Activated naive CD8-positive, alpha-beta T cell treated with anti-CD3 and anti-CD28 coated beads for 36 hours (primary cell): ENCODE results near the gene FOXI2. TPM values are rescaled to one million over a fixed set of nuclear protein-coding genes. Genes with fewer than 3 reads are reported as not detected.

ENCODE experiments used
- DNase-seq: peaks from one replicate; pipeline ENCODE4 v3.0.0; 2021
- H3K27ac Mint-ChIP-seq: one replicate; pipeline ENCODE4 v1.8.0; 2022; ENCODE audit warnings: mild to moderate bottlenecking, moderate library complexity, mixed read lengths
- H3K27me3 Mint-ChIP-seq: one replicate; pipeline ENCODE4 v1.8.0; 2022; ENCODE audit warnings: mild to moderate bottlenecking, mixed read lengths
- H3K36me3 Mint-ChIP-seq: one replicate; pipeline ENCODE4 v1.8.0; 2021; ENCODE audit warnings: mild to moderate bottlenecking, mixed read lengths
- H3K4me1 Mint-ChIP-seq: one replicate; pipeline ENCODE4 v1.8.0; 2021; ENCODE audit warnings: mixed read lengths
- H3K4me3 Mint-ChIP-seq: one replicate; pipeline ENCODE4 v1.8.0; 2022; ENCODE audit warnings: mild to moderate bottlenecking, moderate library complexity, mixed read lengths
- H3K9me3 Mint-ChIP-seq: one replicate; pipeline ENCODE4 v1.8.0; 2022; ENCODE audit warnings: mixed read lengths
- total RNA-seq, 2 experiments: library from RNA; stranded (reverse); gene quantifications; one replicate each; pipeline ENCODE4 v1.2.3, GENCODE V29; 2021

FOXI2 gene
- total RNA-seq, 2 experiments from 2014 or later = not detected

- Mint-ChIP-seq H3K36me3 (no peaks in the 10 kb centered on the region), H3K4me3 (no peak overlapping the region), H3K9me3 (no peaks in the 10 kb centered on the region), H3K4me1 (no peaks in the 10 kb centered on the region), H3K27ac (no peak overlapping the region), H3K27me3 (peaks cover 4% of the 10 kb centered on the region)
- DNase-seq = no peak
Measured at GRCh38 chr10:127776816-127777215, 39.8 kb downstream of the FOXI2 start.

- Mint-ChIP-seq H3K36me3 (no peaks in the 10 kb centered on the region), H3K27ac (no peak overlapping the region), H3K4me1 (no peaks in the 10 kb centered on the region), H3K27me3 (peaks cover 4% of the 10 kb centered on the region), H3K4me3 (no peak overlapping the region), H3K9me3 (peaks cover 4% of the 10 kb centered on the region)
- DNase-seq = no peak
Measured at GRCh38 chr10:127781412-127781811, 44.4 kb downstream of the FOXI2 start.

DNA sequence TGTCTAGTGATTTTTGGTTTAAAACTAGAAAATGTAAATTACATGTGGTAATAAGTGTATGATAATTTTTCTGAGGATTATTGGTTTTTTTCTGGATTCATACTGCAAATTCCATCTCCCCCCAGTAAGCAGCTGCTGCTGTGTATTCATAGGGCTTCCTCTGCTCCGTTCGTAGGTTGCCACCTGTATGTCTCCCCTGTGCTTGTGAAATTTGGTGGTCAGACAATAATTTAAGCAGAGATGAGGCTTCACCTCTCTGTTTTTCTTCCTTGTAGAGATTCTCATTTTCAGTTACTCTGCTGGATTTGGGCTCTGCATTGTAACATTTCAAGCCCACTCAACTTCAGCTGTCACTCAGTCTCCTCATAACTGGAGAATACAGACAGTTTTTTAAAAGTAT, 50.9 kb downstream of the FOXI2 start:
- no peaks in the 10 kb centered on the region for H3K4me1 Mint-ChIP-seq
- DNase-seq = no peak
- H3K27me3 Mint-ChIP-seq = peaks cover 22% of the 10 kb centered on the region
- no peak overlapping the region for H3K27ac Mint-ChIP-seq
- H3K9me3 Mint-ChIP-seq = peaks cover 10% of the 10 kb centered on the region
- no peak overlapping the region for H3K4me3 Mint-ChIP-seq
- no peaks in the 10 kb centered on the region for H3K36me3 Mint-ChIP-seq

- DNase-seq = no peak
- no peaks in the 10 kb centered on the region for H3K4me1 Mint-ChIP-seq
- peaks cover 37% of the 10 kb centered on the region for H3K27me3 Mint-ChIP-seq
- no peak overlapping the region for H3K27ac Mint-ChIP-seq
- H3K36me3 Mint-ChIP-seq = no peaks in the 10 kb centered on the region
- peaks cover 6% of the 10 kb centered on the region for H3K9me3 Mint-ChIP-seq
- no peak overlapping the region for H3K4me3 Mint-ChIP-seq
Measured at GRCh38 chr10:127790066-127790624, 53.2 kb downstream of the FOXI2 start.

Other genes with a start within 250 kb of the FOXI2 start
- not detected for gene NPS, start 187.9 kb upstream of the FOXI2 start, total RNA-seq
- gene CLRN3, start 155.8 kb downstream of the FOXI2 start, total RNA-seq = not detected
- 10 to 100 TPM; 21.9 to 26.7 TPM for gene PTPRE, start 169.9 kb downstream of the FOXI2 start, total RNA-seq